ENCODE results near the gene RHO. TPM values are rescaled to one million over a fixed set of nuclear protein-coding genes. Genes with fewer than 3 reads are reported as not detected.

Gene RHO
- total RNA-seq, 1 donor from 2014 or later = not detected

DNA sequence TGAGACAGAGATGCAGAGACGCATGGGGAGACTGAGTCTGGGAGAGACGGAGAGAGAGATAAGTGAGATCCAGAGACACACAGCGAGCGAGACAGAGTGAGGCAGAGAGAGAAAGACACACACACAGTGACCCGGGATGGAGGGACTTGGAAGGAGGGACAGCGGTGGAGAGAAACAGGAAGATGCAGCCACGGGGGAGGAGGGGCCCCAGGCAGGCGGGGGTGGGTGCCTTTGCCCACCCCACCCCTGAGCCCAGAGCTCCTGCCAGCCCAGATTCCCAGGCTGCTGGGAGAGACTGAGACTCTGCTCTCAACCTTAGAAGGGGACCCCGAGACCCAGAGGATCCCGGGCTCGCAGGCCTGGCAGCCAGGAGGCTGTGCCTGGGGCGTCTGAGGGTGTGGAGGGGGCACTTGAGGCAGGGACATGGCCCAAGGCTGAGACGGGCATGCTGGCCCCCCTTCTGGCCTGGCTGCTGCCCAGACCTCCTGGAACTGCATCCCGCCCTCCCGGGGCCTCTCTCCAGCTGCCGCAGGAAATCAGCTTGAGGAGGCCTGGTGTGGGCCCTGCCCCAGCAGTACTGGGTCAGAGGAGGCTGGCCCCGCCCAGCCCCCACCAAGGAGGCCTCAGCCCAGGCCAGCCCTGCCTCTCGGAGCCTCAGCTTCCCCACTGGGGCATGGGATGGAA lies 32.6 kb downstream of the RHO start:
- DNase-seq = peak; percentile 96

DNA sequence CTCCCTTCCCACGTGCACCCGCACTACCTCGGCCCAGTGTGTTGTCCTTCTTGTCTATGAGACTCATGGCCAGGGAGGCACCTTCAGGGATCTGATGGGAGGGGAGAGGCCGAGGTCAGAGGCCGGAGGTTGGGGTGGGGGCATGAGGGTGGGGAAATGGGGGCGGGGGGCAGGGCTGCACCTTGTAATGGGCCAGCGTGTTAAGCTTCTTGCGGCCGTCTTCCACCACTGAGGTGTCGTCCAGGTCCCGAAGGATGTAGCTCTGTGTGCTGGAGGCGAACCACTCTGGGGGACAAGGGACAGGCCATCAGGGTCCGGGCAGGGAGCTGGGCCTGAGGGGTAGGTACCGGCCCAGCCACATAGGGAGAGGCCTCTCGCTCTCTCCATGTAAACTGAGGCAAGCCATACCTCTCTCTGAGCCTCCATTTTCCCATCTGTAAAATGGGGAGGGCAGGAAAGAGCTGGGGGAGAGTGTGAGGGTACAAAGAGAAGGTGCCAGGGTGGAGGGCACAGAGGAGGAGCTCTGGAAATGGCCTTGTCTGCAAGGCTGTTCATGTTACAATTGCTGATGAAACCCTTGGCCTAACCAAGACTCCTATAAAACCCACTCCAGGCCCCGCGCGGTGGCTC lies 33.3 kb downstream of the RHO start:
- no peak for DNase-seq

DNA sequence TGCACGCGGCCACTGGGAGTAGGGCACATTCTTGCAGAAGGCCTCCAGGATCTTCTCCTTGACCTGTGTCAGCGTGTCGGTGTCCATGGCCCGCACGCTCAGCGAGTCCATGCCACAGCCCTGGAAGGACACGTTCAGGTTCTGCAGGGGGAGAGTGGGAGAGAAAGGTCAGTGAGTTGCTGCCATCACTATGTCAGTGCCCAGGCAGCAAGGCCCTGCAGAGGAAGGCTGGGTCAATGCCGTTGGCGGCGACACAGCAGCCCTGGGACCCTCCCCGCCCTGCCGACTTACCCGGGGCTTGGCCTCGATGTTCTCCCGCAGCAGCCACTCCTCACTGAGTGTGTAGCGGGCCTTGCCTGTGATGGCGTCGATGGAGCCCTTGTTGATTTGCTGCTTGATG lies 34.4 kb downstream of the RHO start:
- no peak for DNase-seq

DNA sequence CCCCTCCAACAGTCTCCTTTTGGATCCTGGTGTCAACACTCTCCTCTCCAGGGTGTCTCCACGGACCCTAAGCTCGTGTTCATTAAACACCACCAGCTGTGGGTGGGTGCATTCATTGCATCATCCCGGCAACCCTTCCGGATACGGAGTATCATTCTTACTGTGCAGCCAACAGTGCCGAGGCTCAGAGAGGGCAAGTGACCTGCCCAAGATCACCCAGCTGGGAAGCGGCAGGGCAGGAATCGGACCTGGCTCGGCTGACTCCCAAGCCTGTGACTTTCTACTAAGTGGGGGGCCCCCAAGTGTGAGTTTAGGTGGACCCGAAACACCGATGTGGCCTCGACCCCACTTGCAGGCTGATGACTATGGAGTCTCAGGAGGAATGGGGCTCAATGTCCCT lies 34.9 kb downstream of the RHO start:
- DNase-seq = no peak

DNA sequence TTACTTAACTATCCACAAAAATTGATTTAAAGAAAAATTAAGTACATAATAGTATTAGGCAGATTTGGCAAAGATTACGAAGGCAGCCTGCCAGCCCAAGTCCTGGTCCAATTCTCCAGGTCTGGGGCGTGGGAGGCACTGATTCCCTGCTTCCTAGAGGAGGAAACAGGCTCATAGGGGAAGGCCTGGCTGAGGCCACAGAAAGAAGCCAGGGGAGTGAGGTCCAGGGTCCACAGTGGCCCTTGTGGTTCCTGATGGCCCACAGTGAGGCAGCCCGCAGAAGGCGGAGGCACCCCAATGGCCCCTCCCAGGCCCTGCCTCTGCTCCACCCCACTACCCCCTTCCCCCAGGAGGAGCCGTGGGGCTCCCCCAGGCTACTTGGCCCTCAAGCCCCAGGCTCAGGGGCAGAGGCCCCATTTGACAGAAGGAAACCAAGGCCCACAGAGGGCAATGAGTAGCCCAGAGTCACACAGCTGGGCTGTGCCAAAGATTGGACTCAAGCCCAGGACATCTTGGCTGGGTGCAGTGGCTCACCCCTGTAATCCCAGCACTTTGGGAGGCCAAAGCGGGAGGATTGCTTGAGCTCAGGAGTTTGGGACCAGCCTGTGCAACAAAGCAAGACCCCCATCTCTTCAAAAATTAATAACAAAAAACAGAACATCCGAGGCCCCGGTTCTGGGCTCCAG lies 35.6 kb downstream of the RHO start:
- no peak for DNase-seq

DNA sequence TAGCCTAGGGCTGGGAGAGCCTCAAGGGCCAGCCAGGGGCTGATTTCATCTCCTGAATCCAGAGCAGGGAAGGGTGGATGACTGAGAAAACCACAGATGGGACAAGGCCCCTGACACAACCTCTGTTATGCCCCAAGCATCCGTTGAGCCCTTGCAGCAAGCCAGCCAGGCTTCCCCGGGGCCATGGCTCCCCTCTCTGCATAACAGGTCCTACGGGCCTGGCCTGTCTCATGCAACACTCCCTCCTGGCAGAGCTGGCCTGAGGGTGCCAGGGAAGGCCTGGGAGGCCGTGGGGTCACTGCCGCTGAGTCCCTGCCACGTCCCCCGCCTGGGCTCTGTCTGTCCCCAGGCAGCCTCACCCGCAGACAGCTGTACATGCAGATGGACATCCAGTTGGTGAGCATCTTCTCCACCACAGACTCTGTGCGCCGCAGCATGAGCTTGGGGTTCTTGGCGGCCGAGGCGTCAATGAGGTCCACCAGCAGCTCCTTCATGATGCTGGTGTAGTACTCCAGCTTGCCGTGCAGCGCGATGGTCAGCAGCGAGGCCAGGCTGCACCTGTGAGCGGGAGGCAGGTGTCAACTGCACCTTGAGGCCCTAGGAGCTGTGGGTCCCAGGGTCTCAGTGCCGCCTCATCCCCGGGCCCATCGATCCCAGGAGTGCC lies 36.7 kb downstream of the RHO start:
- DNase-seq = no peak

DNA sequence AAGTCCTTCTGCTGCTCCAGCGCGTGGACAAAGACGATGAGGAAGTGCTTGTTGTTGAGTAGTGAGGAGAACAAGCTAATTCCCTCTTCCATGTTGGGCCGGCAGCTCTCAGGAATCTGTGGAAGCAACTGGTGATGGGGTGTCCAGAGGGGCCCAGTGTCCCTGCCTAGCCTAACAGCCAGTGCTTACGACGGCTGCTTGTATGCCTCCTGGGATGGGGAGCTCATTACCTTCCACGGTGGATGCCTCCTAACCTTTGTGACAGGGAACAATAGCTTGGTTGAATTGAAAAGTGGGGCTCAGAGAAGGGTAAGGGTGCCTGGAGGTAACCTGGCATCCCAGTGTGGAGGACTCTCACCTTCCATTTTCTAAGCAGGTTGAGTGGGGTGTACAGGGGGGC lies 37.5 kb downstream of the RHO start:
- DNase-seq = no peak

DNA sequence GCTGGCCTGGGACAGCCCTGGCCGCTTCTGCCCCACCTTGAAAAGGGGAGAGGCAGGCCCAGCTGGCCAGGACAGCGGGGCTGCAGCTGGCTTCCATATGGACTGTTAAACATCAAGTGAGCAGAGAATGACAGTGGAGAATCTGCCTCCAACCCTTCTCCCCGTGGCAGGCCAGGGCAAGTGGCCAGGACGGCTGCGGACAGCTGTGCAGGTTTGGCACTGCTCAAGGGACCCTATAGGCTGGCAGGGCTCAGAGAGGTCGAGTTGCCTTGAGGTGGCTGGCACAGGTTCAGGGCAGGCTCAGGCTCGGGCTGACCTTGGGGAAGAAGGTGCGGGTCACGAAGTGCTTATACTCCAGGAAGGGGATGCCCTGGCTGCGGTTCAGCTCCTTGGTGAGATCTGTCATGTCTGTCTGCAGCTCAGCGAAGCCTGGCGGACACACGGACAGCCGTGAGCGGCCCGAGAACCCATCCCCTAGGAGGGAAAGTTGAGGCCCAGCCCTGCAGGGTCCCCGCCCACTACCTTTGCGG lies 38.8 kb downstream of the RHO start:
- peak; percentile 92 for DNase-seq

DNA sequence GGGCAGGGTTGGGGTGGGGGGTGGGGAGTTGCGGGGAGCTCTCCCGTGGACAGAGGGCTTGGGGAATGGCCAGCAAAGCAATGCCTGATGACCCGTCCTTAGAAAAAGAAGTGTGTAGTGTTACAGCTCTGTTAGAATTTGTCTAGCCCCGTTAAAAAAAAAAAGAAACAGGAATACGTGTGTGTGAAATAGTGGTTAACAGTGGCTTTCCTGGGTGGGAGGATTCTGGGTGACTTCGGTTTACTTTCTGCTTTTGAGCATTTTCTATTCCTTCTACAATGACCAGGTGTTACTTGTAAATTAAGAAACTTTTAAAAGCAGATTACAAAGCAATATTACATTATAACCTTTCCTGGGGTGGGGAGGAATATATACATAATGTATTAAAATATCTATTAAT lies 39.5 kb downstream of the RHO start:
- no peak for DNase-seq

DNA sequence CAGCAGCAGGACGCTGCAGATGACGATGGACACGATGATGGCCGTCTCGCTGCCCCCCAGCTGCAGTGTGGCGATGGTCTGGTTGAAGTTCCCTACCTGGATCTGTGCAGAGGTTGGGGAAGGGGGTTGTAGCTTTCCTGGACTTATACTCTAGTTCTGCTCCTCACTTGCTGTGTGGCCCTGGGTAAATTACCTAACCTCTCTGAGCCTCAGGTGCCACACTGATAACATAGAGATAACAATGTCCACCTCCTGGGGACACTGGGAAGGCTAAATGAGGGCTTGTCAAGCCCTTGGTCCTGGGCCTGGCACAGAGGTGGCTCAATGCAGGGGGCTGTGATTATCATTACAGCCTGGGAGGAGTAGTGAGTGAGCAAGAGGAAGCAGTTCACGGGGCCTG lies 41.4 kb downstream of the RHO start:
- no peak for DNase-seq

DNA sequence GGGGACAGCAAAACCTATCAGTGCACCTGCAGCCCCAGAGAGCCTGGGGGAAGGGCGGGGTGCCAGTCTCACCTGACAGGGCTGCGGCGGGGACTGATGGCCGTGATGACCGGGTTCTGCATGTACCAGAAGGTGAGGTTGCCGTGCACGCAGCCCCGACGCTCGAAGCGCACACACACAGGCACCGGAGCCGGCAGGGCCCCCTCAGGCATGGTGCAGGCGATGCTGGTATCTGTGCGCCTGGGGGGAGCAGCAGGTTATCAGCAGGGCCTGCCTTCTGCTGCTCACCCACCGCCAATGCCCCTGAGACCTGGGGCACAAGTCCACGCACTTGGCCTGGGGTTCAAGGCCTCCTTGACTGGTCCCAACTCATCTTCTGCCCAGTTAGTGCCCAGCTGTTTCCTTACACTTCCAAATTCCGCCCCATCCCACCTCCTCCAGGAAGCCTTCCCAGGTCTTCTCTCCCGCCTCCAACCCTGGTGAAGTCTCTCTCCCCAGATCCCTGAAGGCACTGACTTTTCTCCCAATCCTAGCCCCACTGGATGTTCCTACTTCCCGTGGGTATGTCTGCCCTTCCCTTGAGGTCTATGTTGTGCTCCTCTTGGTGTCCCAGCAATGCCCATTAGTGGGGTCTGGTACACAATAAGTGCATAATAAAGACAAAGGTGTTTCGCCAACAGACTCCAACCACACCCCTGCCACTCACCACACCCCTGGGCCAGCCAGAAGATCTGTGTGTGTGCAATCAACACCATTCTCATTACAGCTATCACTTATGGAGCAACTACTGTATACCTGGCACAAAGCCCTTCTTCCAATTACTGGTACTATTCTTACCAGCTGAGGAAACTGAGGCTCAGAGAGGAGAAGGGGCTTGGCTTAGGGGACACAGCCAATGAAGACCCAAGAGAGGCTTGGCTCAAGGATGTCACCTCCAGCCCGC lies 43.4 kb downstream of the RHO start:
- DNase-seq = no peak

DNA sequence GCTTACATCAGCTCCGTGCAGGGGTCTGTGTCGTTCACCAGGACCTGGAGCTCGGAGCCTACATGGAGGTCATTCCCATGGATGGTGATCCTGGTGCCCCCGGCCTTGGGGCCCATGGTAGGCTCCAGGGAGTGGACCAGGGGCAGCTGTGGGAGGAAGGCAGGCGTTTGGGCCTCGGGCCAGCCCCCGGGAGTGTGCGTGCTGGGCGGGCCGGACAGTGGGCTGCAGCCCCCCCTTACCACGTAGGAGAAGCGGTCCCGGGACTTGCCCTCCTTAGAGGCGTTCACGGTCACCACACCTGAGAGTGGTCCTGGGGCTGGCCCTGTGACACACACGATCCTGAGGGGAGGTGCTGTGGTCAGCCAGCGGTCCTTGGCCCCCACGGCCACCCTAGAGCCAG lies 44.2 kb downstream of the RHO start:
- DNase-seq = no peak

DNA sequence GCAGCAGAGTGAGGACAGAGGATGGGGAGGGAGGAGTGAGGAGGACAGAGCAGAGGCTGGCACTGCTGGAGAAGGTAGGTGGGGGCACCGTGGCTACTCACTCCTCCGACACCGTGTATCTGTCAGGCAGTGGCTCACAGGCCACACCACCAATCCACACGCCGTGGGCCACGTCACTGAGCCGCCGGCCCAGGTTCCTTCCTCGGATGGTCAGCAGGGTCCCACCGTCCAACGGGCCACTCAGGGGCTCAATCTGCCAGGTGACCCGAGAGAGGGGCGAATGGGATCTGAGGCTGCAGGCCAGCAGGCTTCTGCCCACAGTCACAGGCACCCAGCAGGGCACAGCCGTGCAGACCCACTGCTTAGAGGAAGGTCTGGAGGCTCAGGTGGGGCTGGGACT lies 45.1 kb downstream of the RHO start:
- DNase-seq = no peak

DNA sequence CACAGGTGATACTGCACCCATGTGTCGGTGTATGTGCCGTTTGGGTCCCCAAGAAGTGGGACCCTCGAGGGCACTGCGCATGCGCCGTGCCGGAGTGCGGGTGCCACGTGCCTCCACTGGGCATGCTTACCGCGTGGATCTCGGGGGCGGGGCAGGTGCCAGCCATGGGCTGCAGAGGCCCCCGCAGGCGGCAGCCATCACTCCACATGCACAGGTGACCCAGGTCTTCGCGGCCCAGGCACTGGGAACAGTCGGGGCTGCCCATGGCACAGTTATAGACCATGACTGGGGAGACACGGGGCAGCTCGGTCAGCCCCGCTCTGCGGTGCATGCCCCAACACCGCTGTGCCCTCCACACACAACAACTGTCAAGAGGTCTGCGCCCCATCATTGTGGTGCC lies 45.8 kb downstream of the RHO start:
- DNase-seq = no peak

DNA sequence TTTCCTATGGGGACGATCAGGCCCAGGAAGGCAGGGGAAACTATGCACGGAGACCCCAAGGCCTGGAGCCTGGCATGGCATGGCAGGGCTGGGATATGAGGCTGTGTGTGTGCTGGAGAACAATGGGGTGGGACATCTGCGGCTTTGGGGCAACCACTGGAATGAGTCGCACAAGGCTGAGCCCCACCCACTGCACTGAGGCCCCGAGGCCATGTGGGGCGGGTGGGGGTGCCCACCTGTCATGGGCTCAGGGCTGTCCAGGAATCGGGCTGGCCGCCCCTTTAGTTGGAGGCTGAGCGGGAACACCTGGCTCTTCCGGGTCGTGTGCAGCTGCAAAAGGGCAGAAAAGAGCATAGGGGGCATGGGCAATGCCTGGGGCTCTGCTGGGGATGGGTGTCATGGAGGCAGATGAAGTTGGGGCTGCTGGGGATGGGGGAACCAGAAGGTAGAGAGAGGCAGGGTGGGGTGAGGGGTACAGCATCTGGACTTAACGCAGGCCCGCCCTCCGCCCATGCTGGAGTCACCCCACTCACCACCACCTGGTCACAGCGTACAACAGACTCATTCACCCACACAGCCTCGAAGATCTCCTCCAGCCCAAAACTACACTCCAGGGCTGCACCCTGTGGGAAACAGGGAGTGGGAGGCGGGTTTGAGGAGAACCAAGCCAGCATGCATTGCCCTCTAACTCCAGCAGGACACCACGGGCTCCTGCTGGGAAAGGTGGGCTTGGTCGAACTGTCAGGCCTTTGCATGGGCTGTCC lies 47.0 kb downstream of the RHO start:
- no peak for DNase-seq

DNA sequence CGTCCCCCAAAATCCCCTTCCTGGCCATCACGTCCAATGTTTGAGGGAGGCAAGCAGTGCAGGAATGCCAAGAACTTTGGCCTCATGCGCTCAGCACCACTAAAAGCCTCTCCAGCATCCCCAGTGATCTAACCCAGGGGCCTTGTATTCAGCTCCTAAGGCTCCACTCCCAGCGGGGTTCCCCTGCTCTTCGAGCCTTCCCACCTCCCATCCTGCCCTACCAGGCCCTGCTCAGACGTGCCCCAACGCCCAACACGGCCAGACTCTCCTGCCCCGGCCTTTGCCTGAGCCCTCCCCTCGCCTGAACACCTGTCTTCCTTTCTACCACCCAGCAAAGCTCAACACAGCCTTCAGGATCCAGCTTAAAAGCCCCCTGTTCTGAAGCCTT lies 47.6 kb downstream of the RHO start:
- DNase-seq = no peak

DNA sequence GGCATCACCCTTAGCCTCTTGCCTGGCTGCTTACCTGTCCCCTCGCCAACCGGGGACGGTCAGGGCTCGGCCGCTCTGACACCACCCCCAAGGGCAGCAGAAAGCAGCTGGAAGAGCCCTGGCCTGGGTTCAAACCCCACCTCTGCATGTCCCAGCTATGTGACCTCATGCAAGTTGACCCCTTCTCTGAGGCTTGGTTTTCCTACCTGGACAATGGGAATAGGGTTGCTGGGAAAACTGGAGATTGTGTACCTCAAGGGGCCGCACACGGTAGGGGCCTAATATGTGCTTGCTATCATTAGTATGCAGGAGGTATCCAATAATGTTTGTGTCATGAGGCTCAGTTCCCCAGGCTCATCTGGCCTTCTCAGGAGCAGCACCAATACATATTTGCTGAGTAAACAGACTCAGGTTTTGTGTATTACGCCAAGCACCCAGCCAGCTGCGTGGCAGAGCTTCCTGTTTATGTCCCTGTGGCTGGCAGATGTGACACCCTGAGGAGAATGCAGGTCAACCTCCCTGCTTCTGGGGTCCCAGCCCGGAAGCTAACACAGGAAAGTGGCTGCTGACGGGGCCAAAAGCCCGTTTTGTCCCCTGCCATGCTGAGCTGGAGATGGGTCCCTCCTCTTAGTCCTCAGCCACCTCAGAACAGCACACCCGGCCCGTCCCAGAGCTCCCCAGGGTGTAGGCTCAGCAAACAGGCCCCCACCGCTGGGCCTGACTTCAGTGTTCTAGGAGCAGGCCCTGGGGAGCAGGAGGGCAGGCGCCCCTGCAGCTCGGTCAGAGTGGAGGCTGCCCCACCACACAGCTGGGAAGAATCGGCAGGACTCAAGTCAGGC lies 48.3 kb downstream of the RHO start:
- peak; percentile 34 for DNase-seq

DNA sequence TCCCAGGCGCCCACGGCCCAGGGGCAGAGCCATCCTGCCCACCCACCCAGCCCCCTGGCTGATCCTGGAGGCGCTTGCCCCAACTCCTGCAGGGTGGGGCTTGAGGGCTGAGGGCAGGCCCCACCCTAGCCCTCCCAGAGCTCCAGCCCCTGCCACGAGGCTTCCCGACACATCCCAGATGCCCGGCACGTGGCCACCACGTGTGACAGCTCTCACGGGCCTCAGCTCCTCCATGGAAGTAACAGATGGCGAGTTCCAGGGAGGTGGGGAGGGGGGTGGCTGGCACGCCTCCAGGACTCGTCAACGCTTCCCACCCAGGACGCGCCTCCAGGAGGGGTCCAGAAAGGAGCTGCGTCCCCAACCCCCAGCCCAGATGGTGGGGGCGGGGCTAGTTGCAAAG lies 48.9 kb downstream of the RHO start:
- DNase-seq = peak; percentile 86

DNA sequence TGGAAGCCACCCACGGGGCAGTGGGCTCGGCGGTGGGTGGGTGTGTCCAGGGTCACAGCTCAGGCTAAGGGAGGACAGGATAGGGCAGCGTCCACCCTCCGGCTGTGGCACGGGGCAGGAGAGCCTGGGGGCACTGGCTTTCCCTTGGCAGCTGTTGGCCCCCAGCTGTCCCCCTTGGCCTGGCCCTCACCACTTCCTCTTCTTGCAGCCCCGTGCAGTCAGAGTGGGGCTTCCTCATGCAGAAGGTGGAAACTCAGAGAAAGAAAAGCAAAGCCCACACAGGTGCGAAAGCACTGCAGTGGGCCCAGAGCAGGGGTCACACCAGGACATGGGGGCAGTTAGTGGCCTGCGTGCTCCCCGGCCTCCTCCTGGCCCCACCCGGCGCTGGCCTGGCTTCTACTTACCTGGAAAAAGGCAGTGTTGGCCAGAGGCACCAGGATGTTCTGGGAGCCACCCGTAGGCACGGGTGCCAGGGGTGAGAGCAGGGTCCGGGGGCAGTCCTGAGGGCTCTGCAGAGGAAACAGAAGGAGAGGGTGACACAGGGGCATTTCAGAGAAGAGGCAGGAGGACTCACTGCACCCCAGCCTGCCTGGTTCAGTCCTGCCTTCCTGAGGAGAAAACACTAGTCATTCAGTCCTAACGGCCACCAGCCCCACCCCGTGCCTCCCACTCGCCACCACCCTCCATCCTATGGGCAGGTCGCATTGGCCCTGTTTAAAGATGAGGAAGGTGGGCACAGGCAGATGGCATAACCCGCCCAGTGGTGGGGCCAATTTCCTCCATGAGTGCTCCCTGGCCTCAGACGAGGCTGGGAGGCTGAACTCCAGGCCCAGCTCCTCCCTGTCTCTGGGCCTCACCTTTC lies 49.7 kb downstream of the RHO start:
- peak; percentile 51 for DNase-seq
